Testis (tissue), 2 donors: ENCODE measurements around the gene FHOD1.

ENCODE experiments used
- POLR2A ChIP-seq: fragments of 450-650 bp; IDR thresholded peaks from one replicate; pipeline ENCODE4 v1.6.1; 2017; ENCODE audit warnings: antibody characterized with exemption, mild to moderate bottlenecking, moderate library complexity
- TF ChIP-seq, protein P1 (sequence below), 3 experiments: fragments of 450-650 bp in 2 of 3; fragments of 200-600 bp in 1 of 3; sonication (generic) in 1 of 3; IDR thresholded peaks; one replicate each; pipeline ENCODE4 v1.5.1; 2016 to 2019; ENCODE audit warnings: antibody characterized with exemption in 3 of 3, mild to moderate bottlenecking in 2 of 3, moderate library complexity in 1 of 3

DNA sequence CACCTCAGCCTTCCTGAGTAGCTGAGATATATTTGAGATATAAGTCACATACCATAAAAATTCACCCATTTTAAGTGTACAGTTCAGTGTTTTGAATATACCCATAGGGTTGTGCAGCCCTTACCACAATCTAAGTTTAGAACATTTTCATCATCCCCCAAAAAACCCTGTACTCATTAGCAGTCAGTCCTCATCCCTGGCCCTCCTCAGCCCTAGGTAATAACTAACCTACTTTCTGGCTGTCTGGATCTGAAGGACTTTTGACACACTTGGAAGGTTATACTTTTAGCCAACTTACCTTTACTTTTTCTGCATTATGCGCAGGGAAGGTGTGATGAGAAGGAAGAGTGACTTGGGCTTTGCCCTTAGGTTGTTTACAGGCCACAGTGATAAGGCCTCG is 28.0 kb upstream of the FHOD1 start:
- no peak for TF ChIP-seq POLR2A
- TF ChIP-seq, protein P1, sequence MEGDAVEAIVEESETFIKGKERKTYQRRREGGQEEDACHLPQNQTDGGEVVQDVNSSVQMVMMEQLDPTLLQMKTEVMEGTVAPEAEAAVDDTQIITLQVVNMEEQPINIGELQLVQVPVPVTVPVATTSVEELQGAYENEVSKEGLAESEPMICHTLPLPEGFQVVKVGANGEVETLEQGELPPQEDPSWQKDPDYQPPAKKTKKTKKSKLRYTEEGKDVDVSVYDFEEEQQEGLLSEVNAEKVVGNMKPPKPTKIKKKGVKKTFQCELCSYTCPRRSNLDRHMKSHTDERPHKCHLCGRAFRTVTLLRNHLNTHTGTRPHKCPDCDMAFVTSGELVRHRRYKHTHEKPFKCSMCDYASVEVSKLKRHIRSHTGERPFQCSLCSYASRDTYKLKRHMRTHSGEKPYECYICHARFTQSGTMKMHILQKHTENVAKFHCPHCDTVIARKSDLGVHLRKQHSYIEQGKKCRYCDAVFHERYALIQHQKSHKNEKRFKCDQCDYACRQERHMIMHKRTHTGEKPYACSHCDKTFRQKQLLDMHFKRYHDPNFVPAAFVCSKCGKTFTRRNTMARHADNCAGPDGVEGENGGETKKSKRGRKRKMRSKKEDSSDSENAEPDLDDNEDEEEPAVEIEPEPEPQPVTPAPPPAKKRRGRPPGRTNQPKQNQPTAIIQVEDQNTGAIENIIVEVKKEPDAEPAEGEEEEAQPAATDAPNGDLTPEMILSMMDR (IDR thresholded peaks at IDR 0.05) = no peak
